Body of pancreas (tissue), 4 donors: ENCODE measurements around the gene ATP11A. TPM values are rescaled to one million over a fixed set of nuclear protein-coding genes. Genes with fewer than 3 reads are reported as not detected.
"Not testable (repeated sequence)": the region's sequence is repeated elsewhere in the genome, so short reads cannot be mapped to it uniquely, and the experiment has no call there.

Experiments used
- ATAC-seq: fragments of 150-250 bp; one replicate; pipeline ENCODE4 v1.9.1; 2016
- DNase-seq, 4 donors: peaks; one replicate each; pipeline ENCODE4 v3.0.0-alpha.2; 2019
- H3K27ac ChIP-seq, 4 donors: fragments of 200-600 bp; sonication (generic); 1 replicate in 3 of 4; 2 replicates in 1 of 4; pipeline versions ENCODE4 v1.5.1 to v1.6.1; 2016 to 2019; ENCODE audit warnings: mild to moderate bottlenecking in 1 of 4, mixed read lengths in 1 of 4, moderate library complexity in 1 of 4
- H3K27me3 ChIP-seq, 2 donors: fragments of 200-600 bp; sonication (generic); one replicate each; pipeline ENCODE4 v1.6.0; 2016; ENCODE audit warnings: mild to moderate bottlenecking in 1 of 2
- H3K36me3 ChIP-seq, 2 donors: fragments of 200-600 bp; sonication (generic); replicated peaks in 1 of 2; 2 replicates each; pipeline ENCODE4 v1.5.1; 2016; ENCODE audit warnings: low read depth in 2 of 2; ENCODE audit not compliant: insufficient read depth in 1 of 2
- H3K4me1 ChIP-seq: fragments of 200-600 bp; sonication (generic); one replicate; pipeline ENCODE4 v1.6.0; 2016
- H3K4me3 ChIP-seq, 2 donors: fragments of 200-600 bp; sonication (generic); 1 replicate in 1 of 2; 2 replicates in 1 of 2; pipeline ENCODE4 v1.5.1; 2016 to 2019
- H3K9me3 ChIP-seq, 3 donors: fragments of 200-600 bp; sonication (generic); 1 replicate in 2 of 3; 2 replicates in 1 of 3; pipeline ENCODE4 v1.5.1; 2016
- CTCF ChIP-seq, 7 experiments: fragments of 450-650 bp in 4 of 7; fragments of 200-600 bp in 3 of 7; sonication (generic) in 3 of 7; IDR thresholded peaks; one replicate each; pipeline ENCODE4 v1.5.1; 2016 to 2019; ENCODE audit warnings: antibody characterized with exemption in 7 of 7
- POLR2A ChIP-seq, 3 donors: fragments of 450-650 bp; IDR thresholded peaks; one replicate each; pipeline ENCODE4 v1.6.1; 2016; ENCODE audit warnings: antibody characterized with exemption in 3 of 3, mild to moderate bottlenecking in 2 of 3
- WGBS, 2 donors: methylation state at CpG; one replicate each; pipeline ENCODE4 v1.1.5; 2017; 5-methylcytosine and 5-hydroxymethylcytosine counted together
- intact Hi-C: fragments of 100-400 bp; cut with DNase I; formaldehyde crosslinking; loops from one replicate; pipeline ENCODE4 v1.15.1; 2023
- total RNA-seq, 2 donors: library from RNA; depleted of rRNA; stranded (reverse); fragments of >200 nt; gene quantifications; one replicate each; pipeline ENCODE4 v1.1.0, GENCODE V29; 2016

The ATP11A gene
- total RNA-seq, 2 donors from 2014 or later, result 24.1 to 33.9 TPM

- peaks cover 7 to 14% of the 10 kb centered on the region in 2 donors for H3K36me3 ChIP-seq
- H3K27me3 ChIP-seq, result no peaks in the 10 kb centered on the region
- no peak for ATAC-seq
- no peak overlapping the region for H3K4me3 ChIP-seq
- WGBS, 2 donors, result 85% methylated on average over 21 to 32 of the region's 32 CpGs
- no peaks in the 10 kb centered on the region for H3K4me1 ChIP-seq
- no peak for TF ChIP-seq CTCF (IDR thresholded peaks at IDR 0.05)
- TF ChIP-seq POLR2A (IDR thresholded peaks at IDR 0.05), result no peak
- no peak for DNase-seq
- no peaks in the 10 kb centered on the region for H3K9me3 ChIP-seq
- no peak overlapping the region for H3K27ac ChIP-seq
- intact Hi-C loops, result no loop called here
These were observed 172.2 kb downstream of the ATP11A start for GRCh38 chr13:112861876-112862615.

GRCh38 chr13:112863356-112863755 is 173.5 kb downstream of the ATP11A start:
- H3K9me3 ChIP-seq, DNase-seq, intact Hi-C loops, H3K27me3 ChIP-seq, ATAC-seq, H3K4me1 ChIP-seq, H3K36me3 ChIP-seq, H3K27ac ChIP-seq, H3K4me3 ChIP-seq: not testable (repeated sequence)
- WGBS, 2 donors, result 86 to 92% methylated on average over 12 to 17 of the region's 17 CpGs

DNA sequence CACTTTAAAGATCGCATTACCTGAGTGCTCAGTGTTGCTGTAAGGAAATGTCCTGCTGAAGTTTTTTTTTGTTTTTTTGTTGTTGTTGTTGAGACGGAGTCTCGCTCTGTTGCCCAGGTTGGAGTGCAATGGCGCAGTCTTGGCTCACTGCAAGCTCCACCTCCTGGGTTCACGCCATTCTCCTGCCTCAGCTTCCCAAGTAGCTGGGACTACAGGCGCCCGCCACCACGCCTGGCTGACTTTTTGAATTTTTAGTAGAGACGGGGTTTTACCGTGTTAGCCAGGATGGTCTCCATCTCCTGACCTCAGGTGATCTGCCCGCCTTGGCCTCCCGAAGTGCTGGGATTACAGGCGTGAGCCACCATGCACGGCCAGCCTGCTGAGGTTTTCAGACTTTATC is 175.6 kb downstream of the ATP11A start:
- H3K9me3 ChIP-seq, intact Hi-C loops, H3K36me3 ChIP-seq, ATAC-seq, DNase-seq, H3K4me1 ChIP-seq, H3K27me3 ChIP-seq, H3K27ac ChIP-seq, H3K4me3 ChIP-seq: not testable (repeated sequence)
- 85 to 88% methylated on average over 14 of the region's 14 CpGs for WGBS, 2 donors

DNA sequence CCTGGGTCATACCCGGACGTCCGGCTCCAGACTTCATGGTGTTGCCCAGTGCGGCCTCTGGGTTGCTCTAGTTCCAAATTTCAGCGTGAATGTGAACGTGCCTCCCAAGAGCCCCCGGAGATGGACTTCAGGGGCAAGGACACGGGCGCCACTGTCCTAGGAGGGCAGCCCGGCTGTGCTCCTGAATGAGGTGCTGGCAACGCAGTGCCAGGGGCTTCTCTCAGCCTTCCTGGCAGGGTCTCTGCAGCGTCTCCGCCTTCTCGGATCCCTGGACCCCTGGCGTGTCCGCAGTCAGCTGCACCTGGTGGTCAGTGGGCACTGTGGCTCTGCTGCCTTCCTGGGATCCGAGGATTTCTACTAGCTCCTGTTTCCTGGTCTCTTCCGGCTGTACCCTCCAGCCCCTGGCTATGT is 177.5 kb downstream of the ATP11A start:
- WGBS, 2 donors, result 95% methylated on average over 12 to 18 of the region's 18 CpGs
- no peak for ATAC-seq

DNA sequence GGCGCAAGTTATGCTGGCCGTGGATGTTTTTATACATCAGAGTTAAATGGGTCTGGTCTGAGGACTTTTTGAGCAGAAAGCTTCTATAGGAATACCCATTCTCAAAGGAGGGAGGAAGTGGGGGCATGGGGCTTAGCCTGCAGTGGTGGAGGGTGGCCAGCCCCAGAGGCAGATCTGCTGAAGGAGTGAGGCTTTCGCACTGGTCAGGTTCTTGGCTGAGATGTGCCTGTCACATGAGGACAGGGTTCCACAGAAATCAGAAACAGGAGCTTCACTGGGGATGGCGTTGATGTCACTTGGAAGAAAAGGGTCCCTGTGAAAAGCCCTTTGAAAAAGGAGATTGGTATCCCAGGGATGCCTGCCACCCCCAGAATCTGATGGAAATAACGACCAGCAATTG is 178.5 kb downstream of the ATP11A start:
- no peaks in the 10 kb centered on the region for H3K9me3 ChIP-seq
- H3K27me3 ChIP-seq, result no peaks in the 10 kb centered on the region
- H3K36me3 ChIP-seq, result peaks cover 0 to 6% of the 10 kb centered on the region in 2 donors
- ATAC-seq (no peak), DNase-seq (no peak)
- no peak for TF ChIP-seq POLR2A (IDR thresholded peaks at IDR 0.05)
- TF ChIP-seq CTCF (IDR thresholded peaks at IDR 0.05), result no peak
- intact Hi-C loops, result no loop called here
- no peaks in the 10 kb centered on the region for H3K4me1 ChIP-seq
- WGBS, 2 donors, result 86 to 91% methylated on average over 5 of the region's 5 CpGs
- H3K27ac ChIP-seq, result no peak overlapping the region
- no peak overlapping the region for H3K4me3 ChIP-seq

More for the DNA sequence above, 177.5 kb downstream of the ATP11A start:
- DNase-seq, result no peak
- no peak overlapping the region for H3K4me3 ChIP-seq
- intact Hi-C loops, result no loop called here
- peaks cover 0 to 6% of the 10 kb centered on the region in 2 donors for H3K36me3 ChIP-seq
- no peak overlapping the region for H3K27ac ChIP-seq
- no peaks in the 10 kb centered on the region for H3K9me3 ChIP-seq
- H3K27me3 ChIP-seq, result no peaks in the 10 kb centered on the region
- TF ChIP-seq POLR2A (IDR thresholded peaks at IDR 0.05), result no peak
- no peak for TF ChIP-seq CTCF (IDR thresholded peaks at IDR 0.05)
- no peaks in the 10 kb centered on the region for H3K4me1 ChIP-seq
